HepG2 (cell line): ENCODE data around the gene INHA. TPM values are rescaled to one million over a fixed set of nuclear protein-coding genes. Genes with fewer than 3 reads are reported as not detected.
A peak's percentile ranks its signal among the peaks of the same experiment; 100 is the strongest.

Experiments used
- AGO1 ChIP-seq: fragments of 200-400 bp; formaldehyde crosslinking; IDR thresholded peaks from 2 replicates; pipeline ENCODE4 v1.6.1; 2017; ENCODE audit warnings: mild to moderate bottlenecking, low read depth, low read length, moderate library complexity; ENCODE audit not compliant: poor library complexity, severe bottlenecking
- DMTF1 ChIP-seq: sonication (generic); formaldehyde crosslinking; IDR thresholded peaks from 2 replicates; pipeline ENCODE4 v1.4.0; 2020; ENCODE audit warnings: mild to moderate bottlenecking, missing genetic modification reagents
- FOSL1 ChIP-seq: sonication (generic); formaldehyde crosslinking; IDR thresholded peaks from 2 replicates; pipeline ENCODE4 v1.9.0; 2021; ENCODE audit warnings: missing genetic modification reagents, borderline replicate concordance
- HOXD1 ChIP-seq: sonication (generic); formaldehyde crosslinking; IDR thresholded peaks from 2 replicates; pipeline ENCODE4 v1.5.0; 2020; ENCODE audit warnings: missing genetic modification reagents
- NBN ChIP-seq: fragments of 450-650 bp; conservative IDR thresholded peaks from 2 replicates; pipeline ENCODE4 v1.6.1; 2017
- PHF5A ChIP-seq: IDR thresholded peaks from one replicate; pipeline ENCODE4 v1.6.1; 2018; ENCODE audit warnings: low read depth, missing genetic modification reagents; ENCODE audit not compliant: unreplicated experiment
- RELA ChIP-seq: sonication (generic); formaldehyde crosslinking; IDR thresholded peaks from 2 replicates; pipeline ENCODE4 v1.4.0; 2020; ENCODE audit warnings: missing genetic modification reagents
- SALL1 ChIP-seq: sonication (generic); formaldehyde crosslinking; IDR thresholded peaks from 2 replicates; pipeline ENCODE4 v1.8.0; 2022; ENCODE audit warnings: mild to moderate bottlenecking, missing genetic modification reagents
- SNAI1 ChIP-seq: sonication (generic); formaldehyde crosslinking; IDR thresholded peaks from 2 replicates; pipeline ENCODE4 v1.5.0; 2020; ENCODE audit warnings: mild to moderate bottlenecking, missing genetic modification reagents, borderline replicate concordance
- ZBTB34 ChIP-seq: sonication (generic); formaldehyde crosslinking; IDR thresholded peaks from 2 replicates; pipeline ENCODE4 v1.8.0; 2022; ENCODE audit warnings: mild to moderate bottlenecking, missing genetic modification reagents
- ZNF34 ChIP-seq: sonication (generic); formaldehyde crosslinking; IDR thresholded peaks from 2 replicates; pipeline ENCODE4 v1.4.0; 2020; ENCODE audit warnings: mild to moderate bottlenecking, missing genetic modification reagents, borderline replicate concordance
- ZNF343 ChIP-seq: sonication (generic); formaldehyde crosslinking; IDR thresholded peaks from 2 replicates; pipeline ENCODE4 v1.4.0; 2020; ENCODE audit warnings: mild to moderate bottlenecking, missing genetic modification reagents
- ZNF503 ChIP-seq: sonication (generic); formaldehyde crosslinking; IDR thresholded peaks from 2 replicates; pipeline ENCODE4 v1.4.0; 2020; ENCODE audit warnings: missing genetic modification reagents
- ZNF552 ChIP-seq: sonication (generic); formaldehyde crosslinking; IDR thresholded peaks from 2 replicates; pipeline ENCODE4 v1.9.0; 2022; ENCODE audit warnings: missing genetic modification reagents, mild to moderate bottlenecking, borderline replicate concordance
- ZNF781 ChIP-seq: sonication (generic); formaldehyde crosslinking; IDR thresholded peaks from 2 replicates; pipeline ENCODE4 v1.5.1; 2020; ENCODE audit warnings: borderline replicate concordance, mild to moderate bottlenecking, missing genetic modification reagents; ENCODE audit errors: not compliant biosample characterization
- polyA plus RNA-seq, 8 experiments: library from polyadenylated mRNA; depleted of rRNA in 3 of 8; stranded (reverse) in 7 of 8; unstranded in 1 of 8; fragments of >200 nt; fragmentation: Illumina TruSeq in 4 of 8; extraction: Trizol in 4 of 8; gene quantifications; 2 replicates each; pipeline versions ENCODE4 v1.2.1 to v1.2.3, GENCODE V29; 2011 to 2016; ENCODE audit warnings: low read depth in 4 of 8, missing spikeins in 1 of 8, mixed read lengths in 1 of 8; ENCODE audit not compliant: insufficient read depth in 1 of 8
- total RNA-seq, 5 experiments: library from RNA; depleted of rRNA; stranded (reverse); fragments of >200 nt; fragmentation: Illumina TruSeq; extraction: Trizol; gene quantifications; 2 replicates each; pipeline ENCODE4 v1.2.3, GENCODE V29; 2016; ENCODE audit warnings: low read depth in 1 of 5
- TF ChIP-seq, protein P1 (sequence below): sonication (generic); formaldehyde crosslinking; IDR thresholded peaks from 2 replicates; pipeline ENCODE4 v1.8.0; 2022; ENCODE audit warnings: mild to moderate bottlenecking, missing genetic modification reagents; ENCODE audit not compliant: insufficient replicate concordance
- TF ChIP-seq, protein P2 (sequence below): sonication (generic); formaldehyde crosslinking; IDR thresholded peaks from 2 replicates; pipeline ENCODE4 v1.5.1; 2020; ENCODE audit warnings: missing genetic modification reagents, mild to moderate bottlenecking, borderline replicate concordance
- TF ChIP-seq, protein P3 (sequence below): IDR thresholded peaks from 2 replicates; pipeline ENCODE4 v1.6.1; 2016; ENCODE audit warnings: missing genetic modification reagents, missing compliant biosample characterization

INHA gene
- total and polyA plus RNA-seq, 2 of the 13 experiments (the other 11 are each of a cell fraction or from before 2014, with no cell fraction given), result 4.1 to 15.2 TPM

DNA sequence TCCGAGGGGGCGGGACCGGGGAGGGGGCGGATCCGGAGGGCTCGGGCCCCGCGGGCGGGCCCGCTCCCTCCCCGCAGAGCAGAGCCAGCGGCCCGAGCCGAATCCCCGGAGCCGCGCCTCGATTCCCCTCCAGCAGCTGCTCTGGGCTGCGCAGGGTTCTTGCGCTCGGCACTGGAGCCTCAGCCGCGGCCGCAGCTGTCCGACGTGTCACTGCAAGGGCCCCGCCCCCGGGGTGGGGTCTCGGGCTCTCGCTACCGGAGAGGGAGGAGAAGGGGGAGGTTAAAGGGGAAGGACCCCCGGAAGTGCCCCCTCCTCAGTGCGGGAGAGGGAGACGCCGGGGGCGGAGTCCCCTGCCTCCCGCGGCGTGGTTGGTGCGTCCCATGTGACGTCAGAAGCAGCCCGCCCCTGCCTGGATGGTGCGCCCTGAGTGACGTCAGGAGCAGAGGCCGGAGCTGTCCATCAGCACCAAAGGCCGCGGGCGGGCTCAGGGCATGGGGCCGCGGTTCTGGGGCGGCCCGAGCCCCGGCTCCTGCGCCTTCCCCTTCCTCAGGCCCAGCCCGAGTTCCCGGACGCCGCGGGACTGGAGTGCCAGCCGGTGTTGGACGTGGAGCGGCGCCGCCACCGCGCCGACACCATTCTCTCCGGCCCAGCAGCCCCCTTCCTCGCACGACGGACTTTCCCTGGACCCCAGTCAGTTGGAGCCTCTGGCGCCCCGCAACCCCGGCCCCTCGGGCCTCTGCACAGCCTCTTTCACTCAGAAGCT, 28.3 kb upstream of the INHA start, which contains the start of the genes CHPF and TMEM198 (continued):
- no peak for TF ChIP-seq DMTF1 (CRISPR knock-in tag)
- TF ChIP-seq AGO1, result peak; percentile 87
- TF ChIP-seq RELA (CRISPR knock-in tag), result no peak
- peak; percentile 20; the same call in 1 of the 2 replicates for TF ChIP-seq ZBTB34 (CRISPR knock-in tag)
- TF ChIP-seq SALL1 (CRISPR knock-in tag), result peak; percentile 90
- TF ChIP-seq HOXD1, result peak; percentile 94
- TF ChIP-seq, protein P1, sequence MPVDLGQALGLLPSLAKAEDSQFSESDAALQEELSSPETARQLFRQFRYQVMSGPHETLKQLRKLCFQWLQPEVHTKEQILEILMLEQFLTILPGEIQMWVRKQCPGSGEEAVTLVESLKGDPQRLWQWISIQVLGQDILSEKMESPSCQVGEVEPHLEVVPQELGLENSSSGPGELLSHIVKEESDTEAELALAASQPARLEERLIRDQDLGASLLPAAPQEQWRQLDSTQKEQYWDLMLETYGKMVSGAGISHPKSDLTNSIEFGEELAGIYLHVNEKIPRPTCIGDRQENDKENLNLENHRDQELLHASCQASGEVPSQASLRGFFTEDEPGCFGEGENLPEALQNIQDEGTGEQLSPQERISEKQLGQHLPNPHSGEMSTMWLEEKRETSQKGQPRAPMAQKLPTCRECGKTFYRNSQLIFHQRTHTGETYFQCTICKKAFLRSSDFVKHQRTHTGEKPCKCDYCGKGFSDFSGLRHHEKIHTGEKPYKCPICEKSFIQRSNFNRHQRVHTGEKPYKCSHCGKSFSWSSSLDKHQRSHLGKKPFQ, result peak; percentile 72
- TF ChIP-seq, protein P2, sequence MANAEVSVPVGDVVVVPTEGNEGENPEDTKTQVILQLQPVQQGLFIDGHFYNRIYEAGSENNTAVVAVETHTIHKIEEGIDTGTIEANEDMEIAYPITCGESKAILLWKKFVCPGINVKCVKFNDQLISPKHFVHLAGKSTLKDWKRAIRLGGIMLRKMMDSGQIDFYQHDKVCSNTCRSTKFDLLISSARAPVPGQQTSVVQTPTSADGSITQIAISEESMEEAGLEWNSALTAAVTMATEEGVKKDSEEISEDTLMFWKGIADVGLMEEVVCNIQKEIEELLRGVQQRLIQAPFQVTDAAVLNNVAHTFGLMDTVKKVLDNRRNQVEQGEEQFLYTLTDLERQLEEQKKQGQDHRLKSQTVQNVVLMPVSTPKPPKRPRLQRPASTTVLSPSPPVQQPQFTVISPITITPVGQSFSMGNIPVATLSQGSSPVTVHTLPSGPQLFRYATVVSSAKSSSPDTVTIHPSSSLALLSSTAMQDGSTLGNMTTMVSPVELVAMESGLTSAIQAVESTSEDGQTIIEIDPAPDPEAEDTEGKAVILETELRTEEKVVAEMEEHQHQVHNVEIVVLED (CRISPR knock-in tag), result peak; percentile 77; the same call in 1 of the 2 replicates
- peak; percentile 84 for TF ChIP-seq ZNF503 (CRISPR knock-in tag)
- 0 out of 2 replicates have a peak, but pooled peaks have one; percentile 66 for TF ChIP-seq ZNF343 (CRISPR knock-in tag)
- peak; percentile 60 for TF ChIP-seq ZNF781
- no peak for TF ChIP-seq ZNF34
- TF ChIP-seq NBN, result no peak
- TF ChIP-seq ZNF552 (CRISPR knock-in tag), result no peak
- TF ChIP-seq FOSL1 (CRISPR knock-in tag), result peak; percentile 55; the same call in 1 of the 2 replicates
- TF ChIP-seq, protein P3, sequence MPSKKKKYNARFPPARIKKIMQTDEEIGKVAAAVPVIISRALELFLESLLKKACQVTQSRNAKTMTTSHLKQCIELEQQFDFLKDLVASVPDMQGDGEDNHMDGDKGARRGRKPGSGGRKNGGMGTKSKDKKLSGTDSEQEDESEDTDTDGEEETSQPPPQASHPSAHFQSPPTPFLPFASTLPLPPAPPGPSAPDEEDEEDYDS, result peak; percentile 95
- no peak for TF ChIP-seq SNAI1 (CRISPR knock-in tag)
- peak; percentile 46 for TF ChIP-seq PHF5A (CRISPR knock-in tag)
